Smooth muscle cell of trachea (primary cell): ENCODE measurements around the gene SERPINA7. TPM values are rescaled to one million over a fixed set of nuclear protein-coding genes. Genes with fewer than 3 reads are reported as not detected.

Experiments
- total RNA-seq: library from RNA; depleted of rRNA; stranded (reverse); fragments of >200 nt; gene quantifications from 2 replicates; pipeline ENCODE4 v1.2.1, GENCODE V29; 2014

SERPINA7 gene
- not detected in 2 replicates for total RNA-seq

GRCh38 chrX:106038625-106039024, at the start of gene SERPINA7:
SERPINA7 (minus strand) TSS chrX:106038727; CDS start chrX:106037058, 1,669 bp downstream.

Other genes with a start within 250 kb of the SERPINA7 start
- gene NRK, start 216.2 kb downstream of the SERPINA7 start, total RNA-seq = 0.17 and 0.87 TPM in 2 replicates
- gene PWWP3B, start 129.6 kb upstream of the SERPINA7 start, total RNA-seq = 0.15 and 0.17 TPM in 2 replicates